ENCODE data around the gene CLDND2.
A peak's percentile ranks its signal among the peaks of the same experiment; 100 is the strongest.

Gene CLDND2

DNA sequence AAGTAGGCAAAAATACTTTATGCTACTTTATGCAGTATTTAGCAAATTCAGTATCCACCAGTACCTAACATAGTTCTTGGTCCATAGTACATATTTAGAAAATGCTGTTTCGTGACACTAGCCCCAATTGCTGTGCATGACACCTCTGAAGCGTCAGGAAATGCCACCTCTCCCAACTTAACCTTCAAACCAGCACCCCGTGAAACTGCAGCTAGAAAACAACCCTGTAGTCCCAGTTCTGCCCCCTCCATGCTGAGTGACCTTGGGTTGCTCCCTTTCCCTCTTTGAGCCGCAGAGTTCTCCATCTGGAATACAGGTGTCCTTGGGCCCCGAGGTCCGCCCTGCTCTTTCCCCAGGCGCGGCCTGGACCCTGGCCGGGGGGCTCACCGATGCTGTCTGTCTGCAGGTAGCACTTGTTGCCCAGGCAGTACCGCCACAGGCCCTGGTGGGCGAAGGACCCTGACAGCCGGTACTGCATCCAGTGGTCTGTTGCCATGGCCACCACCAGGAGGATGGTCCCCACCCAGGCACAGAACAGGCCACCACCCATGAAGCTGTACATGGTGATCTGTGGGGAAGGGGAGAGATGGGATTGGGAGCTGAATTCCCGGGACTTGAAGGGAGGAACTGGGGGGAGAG, 18.2 kb upstream of the CLDND2 start:
- no peak for DNase-seq (ENCODE audit: extremely low read depth in 1 of 2, low read depth in 1 of 2)

GRCh38 chr19:51382004-51382403, 13.2 kb upstream of the CLDND2 start:
- DNase-seq (ENCODE audit: extremely low read depth in 1 of 2, low read depth in 1 of 2) = no peak

GRCh38 chr19:51380379-51380778, 11.6 kb upstream of the CLDND2 start:
- DNase-seq (ENCODE audit: extremely low read depth in 1 of 2, low read depth in 1 of 2) = no peak

GRCh38 chr19:51377422-51377821, 8.6 kb upstream of the CLDND2 start:
- no peak for DNase-seq (ENCODE audit: extremely low read depth in 1 of 2, low read depth in 1 of 2)

DNA sequence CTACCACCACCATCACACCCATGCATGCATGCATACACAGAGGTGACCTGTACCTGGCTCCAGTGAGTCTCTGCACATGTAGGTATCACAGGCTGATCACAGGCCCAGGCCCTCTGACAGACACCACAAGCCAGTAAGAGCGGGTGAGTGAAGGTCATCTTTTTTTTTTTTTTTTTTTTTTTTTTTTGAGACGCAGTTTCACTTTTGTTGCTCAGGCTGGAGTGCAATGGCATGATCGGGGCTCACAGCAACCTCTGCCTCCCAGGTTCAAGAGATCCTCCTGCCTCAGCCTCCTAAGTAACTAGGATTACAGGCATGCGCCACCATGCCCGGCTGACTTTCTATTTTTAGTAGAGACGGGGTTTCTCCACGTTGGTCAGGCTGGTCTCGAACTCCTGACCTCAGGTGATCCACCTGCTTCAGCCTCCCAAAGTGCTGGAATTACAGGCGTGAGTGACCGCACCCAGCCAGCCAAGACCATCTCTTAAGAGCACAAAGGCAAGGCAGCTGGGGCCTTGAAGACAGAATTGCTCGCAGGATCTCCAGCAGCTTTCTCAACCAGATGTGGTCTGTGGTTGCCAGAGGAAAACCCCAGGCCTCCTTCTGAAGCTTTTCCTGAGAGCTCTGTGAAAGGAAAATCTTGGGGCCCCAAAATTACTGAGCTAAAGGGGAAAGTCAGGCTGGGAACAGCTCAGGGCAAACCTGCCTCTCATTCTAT, 6.9 kb upstream of the CLDND2 start:
- DNase-seq (ENCODE audit: extremely low read depth in 1 of 2, low read depth in 1 of 2) = no peak

GRCh38 chr19:51372649-51373504, 4.1 kb upstream of the CLDND2 start, which contains the start of gene NKG7:
NKG7 (minus strand) TSS chr19:51372654; CDS start chr19:51372535, 119 bp downstream.
- DNase-seq (ENCODE audit: extremely low read depth in 1 of 2, low read depth in 1 of 2) = peak; percentile 55 to 63

- DNase-seq (ENCODE audit: extremely low read depth in 1 of 2, low read depth in 1 of 2) = no peak
Measured at GRCh38 chr19:51372021-51372648, 3.3 kb upstream of the CLDND2 start.

DNA sequence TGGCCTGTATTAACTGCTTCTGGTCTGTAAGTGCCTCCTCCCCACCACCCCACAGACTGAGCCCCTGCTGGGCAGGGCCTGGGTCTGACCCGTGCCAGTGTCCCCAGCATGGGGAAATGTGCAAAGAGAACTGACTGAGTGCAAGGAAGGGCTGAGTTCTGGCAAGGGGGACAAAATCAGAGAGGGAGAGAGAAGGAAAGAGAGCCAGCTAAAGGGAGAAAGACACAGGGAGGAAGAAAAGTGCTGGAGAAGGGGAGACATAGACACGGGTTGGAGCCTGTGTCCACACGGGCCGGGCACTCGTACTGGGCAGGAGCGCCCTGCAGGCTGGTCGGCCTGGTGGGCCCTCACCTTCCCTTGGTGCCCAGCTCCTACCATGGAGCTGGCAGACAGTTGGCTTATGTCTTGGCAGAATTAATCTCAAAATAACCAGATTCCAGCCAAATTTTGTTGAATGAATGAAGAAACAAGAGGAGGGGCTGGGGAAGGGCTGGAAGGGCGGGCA, 2.4 kb upstream of the CLDND2 start:
- no peak for DNase-seq (ENCODE audit: extremely low read depth in 1 of 2, low read depth in 1 of 2)

- DNase-seq (ENCODE audit: extremely low read depth in 1 of 2, low read depth in 1 of 2) = no peak
Measured at GRCh38 chr19:51370230-51370629, 1.4 kb upstream of the CLDND2 start.

DNA sequence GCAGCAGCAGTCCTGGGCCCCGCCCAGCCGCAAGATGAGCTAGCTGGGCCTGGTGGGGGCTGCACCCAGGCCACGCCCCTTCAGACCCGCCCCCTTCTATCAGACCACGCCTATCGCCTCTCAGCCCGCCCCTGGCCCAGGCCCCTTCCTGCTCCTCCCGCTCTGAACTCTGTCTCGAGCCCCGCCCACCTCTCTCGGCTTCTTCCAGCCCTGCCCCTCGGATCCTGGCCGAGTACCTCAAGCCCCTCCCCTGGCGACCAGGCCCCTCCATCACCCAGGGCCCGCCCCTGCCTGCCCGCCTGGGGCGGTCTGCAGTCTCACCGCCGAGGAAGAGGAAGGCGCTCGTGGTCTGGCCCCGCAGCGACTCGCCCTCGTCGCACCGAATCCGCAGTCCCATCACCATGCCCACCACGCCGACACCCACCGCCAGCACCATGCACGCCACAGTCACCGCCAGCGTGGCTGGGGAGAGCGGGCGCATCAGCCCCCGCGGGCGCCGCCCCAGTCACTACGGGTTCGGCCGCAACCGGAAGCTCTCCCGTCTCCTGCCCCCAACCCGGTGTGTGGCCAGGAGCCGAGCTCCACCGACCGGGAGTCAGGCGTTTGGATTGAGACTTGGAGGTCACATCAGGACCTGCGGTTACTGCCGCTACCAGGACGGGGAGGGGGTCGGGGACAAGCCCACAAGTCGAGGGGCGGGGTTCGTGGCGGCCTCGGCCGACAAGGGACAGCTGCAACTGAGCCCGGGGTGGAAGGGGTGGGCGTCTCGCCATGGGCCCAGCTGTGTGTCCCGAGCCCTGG, 1.0 kb downstream of the CLDND2 start:
- peak; percentile 85 to 93 for DNase-seq (ENCODE audit: extremely low read depth in 1 of 2, low read depth in 1 of 2)

GRCh38 chr19:51367255-51367564, 1.6 kb downstream of the CLDND2 start:
- DNase-seq (ENCODE audit: extremely low read depth in 1 of 2, low read depth in 1 of 2) = no peak

DNA sequence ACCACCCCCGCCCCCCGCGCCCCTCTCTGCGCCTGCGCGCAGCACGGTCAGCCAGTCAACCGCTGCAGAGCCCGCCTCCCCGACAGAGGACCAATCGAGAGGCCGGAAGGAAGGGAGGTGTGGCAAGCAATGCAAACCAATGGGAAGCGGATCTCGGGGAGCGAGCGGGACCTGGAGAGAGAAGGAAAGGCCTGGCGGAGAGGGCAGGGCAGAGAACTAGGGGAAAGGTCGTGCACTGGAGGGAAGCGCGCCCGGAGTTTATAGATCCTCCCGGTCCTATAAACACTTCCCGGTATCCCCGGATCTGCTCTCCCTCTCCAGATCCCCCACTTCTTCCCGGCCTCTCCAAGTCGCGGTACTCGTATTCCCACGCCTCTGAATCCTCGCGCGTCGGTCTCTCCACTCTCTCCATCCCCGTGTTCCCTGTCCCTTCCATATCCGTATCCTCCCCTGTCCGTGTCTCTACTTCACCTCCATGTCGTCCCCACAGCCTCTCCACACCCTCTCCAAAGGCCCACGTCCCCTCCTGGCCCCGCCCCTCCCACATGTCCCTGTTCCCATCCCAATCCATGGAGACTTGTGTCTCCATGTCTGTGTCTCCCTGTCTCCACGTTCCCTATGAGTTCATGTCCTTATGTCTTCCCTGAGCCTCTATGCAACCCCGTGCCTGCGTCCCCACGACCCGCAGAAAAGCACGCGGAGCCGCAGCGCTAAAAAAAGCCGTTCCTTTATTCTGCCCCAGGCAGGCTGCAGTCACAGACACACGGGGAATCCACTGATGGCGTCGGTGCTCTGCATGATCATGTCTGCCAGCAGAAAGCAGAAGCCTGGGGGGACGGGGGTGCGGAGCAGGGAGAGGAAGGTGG, 2.2 kb downstream of the CLDND2 start:
- DNase-seq (ENCODE audit: extremely low read depth in 1 of 2, low read depth in 1 of 2) = peak; percentile 78 to 83

GRCh38 chr19:51365965-51366388, 2.8 kb downstream of the CLDND2 start, which contains the start of gene ETFB:
ETFB (minus strand) TSS chr19:51366388; CDS start chr19:51366326, 62 bp downstream.
- no peak for DNase-seq (ENCODE audit: extremely low read depth in 1 of 2, low read depth in 1 of 2)

DNA sequence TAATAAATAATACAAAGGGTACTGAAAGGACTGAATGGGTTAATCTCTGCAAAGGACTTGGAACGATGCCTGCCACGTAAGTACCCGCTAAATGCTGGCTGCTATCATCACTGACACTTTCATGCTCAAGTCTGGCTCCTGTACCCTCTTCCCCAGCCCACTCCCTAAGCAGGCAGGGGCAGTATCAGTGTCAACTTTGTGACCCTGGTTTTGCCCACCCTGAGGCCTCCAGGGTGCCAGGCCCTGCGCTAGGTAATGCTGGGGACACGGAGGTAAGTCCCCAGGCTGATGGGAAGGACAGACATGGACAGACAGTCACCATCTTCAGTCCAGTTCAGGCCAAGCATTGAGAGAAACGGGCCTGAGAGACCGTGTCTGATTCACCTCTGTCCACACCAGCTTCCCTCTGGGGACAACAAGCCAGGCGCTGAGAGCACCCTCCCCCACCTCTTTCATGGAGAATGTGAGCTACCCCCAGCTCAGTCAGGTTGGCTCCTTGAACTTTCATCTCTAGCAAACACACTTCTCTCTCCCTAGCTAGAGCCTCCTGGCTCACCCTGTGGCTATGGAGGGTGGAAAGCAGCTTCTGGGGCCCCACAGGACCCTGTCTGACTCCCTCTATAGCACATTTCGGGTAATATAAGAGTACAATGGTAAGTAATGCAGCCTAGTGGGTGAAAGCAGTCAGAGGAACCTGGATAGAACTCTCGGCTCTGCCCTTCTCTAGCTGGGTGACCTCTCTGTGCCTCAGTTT, 3.4 kb downstream of the CLDND2 start:
- DNase-seq (ENCODE audit: extremely low read depth in 1 of 2, low read depth in 1 of 2) = no peak

DNA sequence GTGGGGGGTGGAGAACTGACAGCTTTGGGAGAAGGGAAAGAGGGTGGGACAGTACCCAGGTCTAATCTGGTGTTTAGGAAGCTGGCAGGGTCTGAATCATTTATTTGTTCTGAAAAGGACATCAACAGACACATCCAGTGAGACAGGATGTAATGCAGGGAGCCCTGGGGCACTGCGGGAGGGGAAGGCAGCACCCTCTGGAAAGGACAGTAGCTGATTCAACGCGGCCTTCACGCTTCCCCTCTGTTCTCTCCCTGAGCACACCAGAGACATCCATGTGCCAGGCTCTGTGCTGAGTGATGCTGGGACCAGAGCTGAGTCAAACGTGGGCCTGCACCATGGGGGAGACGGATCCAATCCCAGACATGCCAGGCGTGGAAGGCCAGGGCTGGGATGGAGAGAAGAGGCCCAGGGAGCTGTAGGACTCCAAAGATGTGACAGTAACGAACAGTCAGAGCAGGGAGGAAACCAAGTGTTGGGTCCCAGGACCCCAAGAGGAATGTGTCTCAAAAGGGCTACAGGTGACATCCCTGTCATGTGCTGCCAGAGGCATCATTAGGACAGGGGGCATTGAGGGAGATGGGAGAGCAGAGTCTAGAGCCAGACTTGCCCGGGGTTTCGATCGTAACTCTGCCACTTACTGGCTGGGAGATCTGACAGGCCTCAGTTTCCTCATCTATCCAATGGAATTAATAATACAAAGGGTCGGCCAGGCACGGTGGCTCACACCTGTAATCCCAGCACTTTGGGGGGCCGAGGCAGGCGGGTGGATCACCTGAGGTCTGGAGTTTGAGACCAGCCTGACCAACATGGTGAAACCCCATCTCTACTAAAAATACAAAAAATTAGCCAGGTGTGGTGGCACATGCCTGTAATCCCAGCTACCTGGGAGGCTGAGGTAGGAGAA, 4.3 kb downstream of the CLDND2 start:
- no peak for DNase-seq (ENCODE audit: extremely low read depth in 1 of 2, low read depth in 1 of 2)

DNA sequence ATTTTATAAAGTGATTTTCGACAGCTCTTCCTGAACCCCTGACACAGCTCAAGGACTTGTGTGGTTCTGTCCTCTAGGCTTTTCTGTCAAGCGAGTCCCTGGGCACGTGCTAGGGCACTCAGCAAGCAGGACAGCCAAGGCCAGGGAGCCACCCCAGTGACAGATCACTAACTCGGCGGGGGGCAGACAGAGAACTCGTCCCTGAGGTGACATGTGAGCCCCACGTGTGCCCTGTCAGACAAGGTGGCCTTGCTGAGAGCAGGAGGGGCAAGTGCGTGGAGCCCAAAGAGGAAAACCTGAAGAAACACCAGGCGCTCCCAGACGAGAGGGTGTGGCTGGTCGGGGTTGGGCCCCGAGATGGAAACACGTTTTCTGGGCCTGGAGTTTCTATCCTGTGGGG, 7.6 kb downstream of the CLDND2 start:
- no peak for DNase-seq (ENCODE audit: extremely low read depth in 1 of 2, low read depth in 1 of 2)

- no peak for DNase-seq (ENCODE audit: extremely low read depth in 1 of 2, low read depth in 1 of 2)
Measured at GRCh38 chr19:51359294-51359693, 9.5 kb downstream of the CLDND2 start.

Measured in activated CD8-positive, alpha-beta memory T cell treated with anti-CD3 and anti-CD28 coated beads for 1 hour (primary cell).